ENCODE results near the gene TSFM. TPM values are rescaled to one million over a fixed set of nuclear protein-coding genes. Genes with fewer than 3 reads are reported as not detected.

Gene TSFM
- total and polyA plus RNA-seq, 9 of the 15 experiments (the other 6 are each of a cell fraction or from before 2014, with no cell fraction given) = 44.6 to 198 (median 60.2) TPM

DNA sequence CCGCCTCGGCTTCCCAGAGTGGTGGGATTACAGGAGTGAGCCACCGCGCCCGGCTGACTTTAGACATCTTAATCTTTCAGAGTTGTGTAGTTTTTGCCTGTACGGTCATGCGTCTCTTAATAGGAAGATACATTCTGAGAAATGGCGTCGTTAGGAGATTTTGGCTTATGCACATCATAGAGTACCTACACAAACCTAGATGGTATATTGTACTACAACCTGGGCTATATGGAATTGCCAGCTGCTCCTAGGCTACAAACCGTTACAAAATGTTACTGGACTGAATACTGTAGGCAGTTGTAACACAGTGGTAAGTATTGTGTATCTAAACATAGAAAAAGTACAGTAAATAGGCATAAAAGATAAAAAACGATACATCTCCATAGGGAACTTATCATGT, 1.3 kb downstream of the TSFM start:
- whole genome bisulfite sequencing (ENCODE audit: insufficient coverage, low coverage, missing lambda C conversion rate) = 74% methylated on average over 10 of the region's 11 CpGs
- Histone ChIP-seq H3K9me3 (replicated peaks; ENCODE audit: control insufficient read depth, insufficient read depth, low read depth, low read length) (no peaks in the 10 kb centered on the region), H3K9me1 (ENCODE audit: control insufficient read depth, insufficient read depth, low read length) (no peaks in the 10 kb centered on the region), H3K9ac (ENCODE audit: insufficient read depth in 1 of 2, low read depth in 2 of 2, low read length in 2 of 2) (peak overlapping the region in 1 of 2 experiments; percentile 99; a peak in 1 of 4 replicates), H3K27ac (ENCODE audit: extremely low read depth, low read depth, low read length) (no peak overlapping the region), H3K4me1 (replicated peaks in 1 of 2; ENCODE audit: control insufficient read depth in 2 of 2, insufficient read depth in 2 of 2, low read length in 2 of 2) (peaks cover 8 to 12% of the 10 kb centered on the region in 2 experiments; a peak in 4 of 5 replicates), H2AFZ (ENCODE audit: low read depth, low read length) (no peak overlapping the region), H3K79me2 (ENCODE audit: control insufficient read depth, insufficient read depth, low read length) (peaks cover 28% of the 10 kb centered on the region), H3K4me2 (ENCODE audit: insufficient read depth, low read length) (peak overlapping the region; percentile 96), H3K27me3 (ENCODE audit: control insufficient read depth in 2 of 2, insufficient read depth in 2 of 2, low read length in 2 of 2) (no peaks in the 10 kb centered on the region), H3K36me3 (ENCODE audit: control insufficient read depth, insufficient read depth, low read length) (peaks cover 57% of the 10 kb centered on the region), H3K4me3 (no peak overlapping the region), H4K20me1 (replicated peaks; ENCODE audit: control insufficient read depth, insufficient read depth, low read length) (no peaks in the 10 kb centered on the region)
- BruUV-seq (replicated peaks) = TSS peak; percentile 56
- ChIA-PET CTCF (ENCODE audit: low intra/inter-chr PET ratio) (interaction anchor here (1.9 kb wide), 1 partner anchor 120 kb away, joined by 14 read pairs; no protein-coding TSS in a partner anchor), POLR2A (interaction anchor here (1.0 to 1.3 kb wide), 4 partner anchors 11 to 27 kb away, joined by 3 to 5 read pairs (median 4); partner anchors contain the start of gene CYP27B1)
- intact Hi-C loops (cut with micrococcal nuclease) = no loop called here
- in situ Hi-C loops (cut with MboI) = no loop called here
- no peak for ATAC-seq
- no peak for FAIRE-seq
- DNase-seq (ENCODE audit: extremely low read depth in 1 of 4, low spot score in 3 of 4) = no peak
- TF ChIP-seq GTF2E2 (tag; IDR thresholded peaks at IDR 0.05) (no peak), HBP1 (CRISPR knock-in tag; IDR thresholded peaks at IDR 0.05) (no peak), BRD9 (IDR thresholded peaks at IDR 0.05; ENCODE audit: low read depth, partially characterized antibody) (no peak), MYBL2 (IDR thresholded peaks at IDR 0.05; ENCODE audit: low read depth) (no peak), MYBL2 (CRISPR knock-in tag; IDR thresholded peaks at IDR 0.05; ENCODE audit: borderline replicate concordance) (no peak), MEF2D (tag; conservative IDR thresholded peaks at IDR 0.05; ENCODE audit: low read depth) (no peak), ZNF695 (CRISPR knock-in tag; IDR thresholded peaks at IDR 0.05) (no peak), ARID3A (IDR thresholded peaks at IDR 0.05; ENCODE audit: borderline replicate concordance, low read depth, low read length) (no peak), ETS2 (tag; IDR thresholded peaks at IDR 0.05; ENCODE audit: borderline replicate concordance, poor library complexity, severe bottlenecking) (no peak)
- TF ChIP-seq, protein P1, sequence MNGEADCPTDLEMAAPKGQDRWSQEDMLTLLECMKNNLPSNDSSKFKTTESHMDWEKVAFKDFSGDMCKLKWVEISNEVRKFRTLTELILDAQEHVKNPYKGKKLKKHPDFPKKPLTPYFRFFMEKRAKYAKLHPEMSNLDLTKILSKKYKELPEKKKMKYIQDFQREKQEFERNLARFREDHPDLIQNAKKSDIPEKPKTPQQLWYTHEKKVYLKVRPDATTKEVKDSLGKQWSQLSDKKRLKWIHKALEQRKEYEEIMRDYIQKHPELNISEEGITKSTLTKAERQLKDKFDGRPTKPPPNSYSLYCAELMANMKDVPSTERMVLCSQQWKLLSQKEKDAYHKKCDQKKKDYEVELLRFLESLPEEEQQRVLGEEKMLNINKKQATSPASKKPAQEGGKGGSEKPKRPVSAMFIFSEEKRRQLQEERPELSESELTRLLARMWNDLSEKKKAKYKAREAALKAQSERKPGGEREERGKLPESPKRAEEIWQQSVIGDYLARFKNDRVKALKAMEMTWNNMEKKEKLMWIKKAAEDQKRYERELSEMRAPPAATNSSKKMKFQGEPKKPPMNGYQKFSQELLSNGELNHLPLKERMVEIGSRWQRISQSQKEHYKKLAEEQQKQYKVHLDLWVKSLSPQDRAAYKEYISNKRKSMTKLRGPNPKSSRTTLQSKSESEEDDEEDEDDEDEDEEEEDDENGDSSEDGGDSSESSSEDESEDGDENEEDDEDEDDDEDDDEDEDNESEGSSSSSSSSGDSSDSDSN (IDR thresholded peaks at IDR 0.05; ENCODE audit: borderline replicate concordance in 1 of 2, low read depth in 2 of 2, low read length in 2 of 2) = no peak
- TF ChIP-seq, protein P2, sequence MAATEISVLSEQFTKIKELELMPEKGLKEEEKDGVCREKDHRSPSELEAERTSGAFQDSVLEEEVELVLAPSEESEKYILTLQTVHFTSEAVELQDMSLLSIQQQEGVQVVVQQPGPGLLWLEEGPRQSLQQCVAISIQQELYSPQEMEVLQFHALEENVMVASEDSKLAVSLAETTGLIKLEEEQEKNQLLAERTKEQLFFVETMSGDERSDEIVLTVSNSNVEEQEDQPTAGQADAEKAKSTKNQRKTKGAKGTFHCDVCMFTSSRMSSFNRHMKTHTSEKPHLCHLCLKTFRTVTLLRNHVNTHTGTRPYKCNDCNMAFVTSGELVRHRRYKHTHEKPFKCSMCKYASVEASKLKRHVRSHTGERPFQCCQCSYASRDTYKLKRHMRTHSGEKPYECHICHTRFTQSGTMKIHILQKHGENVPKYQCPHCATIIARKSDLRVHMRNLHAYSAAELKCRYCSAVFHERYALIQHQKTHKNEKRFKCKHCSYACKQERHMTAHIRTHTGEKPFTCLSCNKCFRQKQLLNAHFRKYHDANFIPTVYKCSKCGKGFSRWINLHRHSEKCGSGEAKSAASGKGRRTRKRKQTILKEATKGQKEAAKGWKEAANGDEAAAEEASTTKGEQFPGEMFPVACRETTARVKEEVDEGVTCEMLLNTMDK (IDR thresholded peaks at IDR 0.05; ENCODE audit: borderline replicate concordance, insufficient read depth, low read depth, low read length, poor library complexity, severe bottlenecking) = no peak
- TF ChIP-seq, protein P3, sequence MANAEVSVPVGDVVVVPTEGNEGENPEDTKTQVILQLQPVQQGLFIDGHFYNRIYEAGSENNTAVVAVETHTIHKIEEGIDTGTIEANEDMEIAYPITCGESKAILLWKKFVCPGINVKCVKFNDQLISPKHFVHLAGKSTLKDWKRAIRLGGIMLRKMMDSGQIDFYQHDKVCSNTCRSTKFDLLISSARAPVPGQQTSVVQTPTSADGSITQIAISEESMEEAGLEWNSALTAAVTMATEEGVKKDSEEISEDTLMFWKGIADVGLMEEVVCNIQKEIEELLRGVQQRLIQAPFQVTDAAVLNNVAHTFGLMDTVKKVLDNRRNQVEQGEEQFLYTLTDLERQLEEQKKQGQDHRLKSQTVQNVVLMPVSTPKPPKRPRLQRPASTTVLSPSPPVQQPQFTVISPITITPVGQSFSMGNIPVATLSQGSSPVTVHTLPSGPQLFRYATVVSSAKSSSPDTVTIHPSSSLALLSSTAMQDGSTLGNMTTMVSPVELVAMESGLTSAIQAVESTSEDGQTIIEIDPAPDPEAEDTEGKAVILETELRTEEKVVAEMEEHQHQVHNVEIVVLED (CRISPR knock-in tag; IDR thresholded peaks at IDR 0.05) = no peak

All from K562 (cell line).